ENCODE measurements around the gene VPS54.

Gene VPS54

DNA sequence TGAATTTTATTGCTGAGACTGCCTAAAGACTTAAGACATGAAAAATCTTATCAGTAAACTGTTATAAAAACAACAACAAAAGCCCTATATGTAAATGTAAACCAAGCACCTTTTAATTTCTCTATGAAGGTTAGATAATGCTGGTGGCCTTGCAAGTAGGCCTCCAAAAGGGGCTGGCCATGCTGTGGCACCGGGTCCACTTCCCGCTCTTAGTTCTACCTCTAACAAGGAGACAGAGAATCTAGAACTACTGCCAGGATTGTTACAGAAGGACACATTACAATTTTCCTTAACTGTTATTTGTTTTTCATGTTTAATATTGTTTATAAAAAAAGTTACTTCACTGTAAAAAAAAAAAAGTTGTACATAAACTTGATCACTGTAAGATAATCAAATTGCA, 128.6 kb downstream of the VPS54 start:
- TF ChIP-seq, protein P1, sequence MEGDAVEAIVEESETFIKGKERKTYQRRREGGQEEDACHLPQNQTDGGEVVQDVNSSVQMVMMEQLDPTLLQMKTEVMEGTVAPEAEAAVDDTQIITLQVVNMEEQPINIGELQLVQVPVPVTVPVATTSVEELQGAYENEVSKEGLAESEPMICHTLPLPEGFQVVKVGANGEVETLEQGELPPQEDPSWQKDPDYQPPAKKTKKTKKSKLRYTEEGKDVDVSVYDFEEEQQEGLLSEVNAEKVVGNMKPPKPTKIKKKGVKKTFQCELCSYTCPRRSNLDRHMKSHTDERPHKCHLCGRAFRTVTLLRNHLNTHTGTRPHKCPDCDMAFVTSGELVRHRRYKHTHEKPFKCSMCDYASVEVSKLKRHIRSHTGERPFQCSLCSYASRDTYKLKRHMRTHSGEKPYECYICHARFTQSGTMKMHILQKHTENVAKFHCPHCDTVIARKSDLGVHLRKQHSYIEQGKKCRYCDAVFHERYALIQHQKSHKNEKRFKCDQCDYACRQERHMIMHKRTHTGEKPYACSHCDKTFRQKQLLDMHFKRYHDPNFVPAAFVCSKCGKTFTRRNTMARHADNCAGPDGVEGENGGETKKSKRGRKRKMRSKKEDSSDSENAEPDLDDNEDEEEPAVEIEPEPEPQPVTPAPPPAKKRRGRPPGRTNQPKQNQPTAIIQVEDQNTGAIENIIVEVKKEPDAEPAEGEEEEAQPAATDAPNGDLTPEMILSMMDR (IDR thresholded peaks at IDR 0.05): no peak

DNA sequence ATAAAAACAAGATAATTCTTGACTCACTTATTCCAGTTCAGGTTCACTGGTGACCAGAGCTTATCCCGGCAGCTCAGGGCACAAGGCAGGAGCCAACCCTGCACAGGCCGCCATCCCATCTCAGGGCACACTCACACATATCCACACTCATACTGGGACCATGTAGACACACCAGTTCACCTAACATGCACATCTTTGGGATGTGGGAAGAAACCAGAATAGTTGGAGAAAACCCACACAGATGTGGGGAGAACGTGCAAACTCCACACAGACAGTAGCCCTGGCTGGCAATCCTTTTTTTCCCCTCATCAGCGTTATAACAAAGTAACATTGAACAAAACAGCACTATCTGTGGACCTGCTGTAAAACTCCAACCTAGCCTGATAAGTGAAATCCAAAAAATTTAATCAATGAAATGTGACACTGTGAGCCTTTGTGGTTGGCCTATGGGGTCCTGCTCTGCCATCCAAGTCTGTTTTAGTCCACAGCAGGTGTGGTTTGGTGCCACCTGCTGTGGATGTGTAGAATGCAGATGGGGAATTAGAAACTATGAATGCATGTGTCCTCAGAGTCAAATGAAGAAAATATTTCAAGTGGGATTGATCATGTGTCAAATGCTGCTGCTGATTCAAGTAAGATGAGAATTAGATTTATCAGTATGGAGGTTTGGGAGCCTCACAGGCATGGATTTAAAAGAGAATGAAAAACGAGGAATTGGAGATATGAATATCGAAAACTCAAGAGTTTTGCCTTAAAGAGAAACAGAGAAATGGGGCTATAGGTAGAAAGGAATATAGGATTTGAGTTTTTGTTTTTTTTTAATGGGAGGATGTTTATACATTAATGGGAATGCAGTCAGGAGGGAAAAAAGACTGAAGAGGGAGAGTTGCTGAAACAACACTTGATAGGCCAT, 130.5 kb downstream of the VPS54 start:
- TF ChIP-seq, protein P1 (IDR thresholded peaks at IDR 0.05): peak; percentile 67

DNA sequence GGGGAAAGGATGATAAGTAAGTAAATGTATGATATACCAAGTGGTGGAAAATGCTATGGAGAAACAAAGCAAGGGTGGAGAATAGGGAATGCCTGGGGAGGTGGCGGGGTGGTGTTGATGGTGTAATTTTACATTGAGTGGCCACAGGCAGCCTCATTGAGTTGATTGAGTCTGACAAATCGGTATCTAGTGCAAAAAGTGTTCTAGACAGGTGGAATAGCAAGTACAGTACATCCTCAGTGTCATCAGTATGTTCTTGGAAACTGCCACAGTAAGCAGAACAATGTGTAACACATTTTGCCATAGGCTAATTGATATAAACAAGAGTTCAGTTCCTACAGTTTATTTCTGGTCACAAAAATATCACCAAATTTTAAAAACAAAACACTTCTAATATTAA, 131.2 kb downstream of the VPS54 start:
- TF ChIP-seq, protein P1 (IDR thresholded peaks at IDR 0.05): no peak

DNA sequence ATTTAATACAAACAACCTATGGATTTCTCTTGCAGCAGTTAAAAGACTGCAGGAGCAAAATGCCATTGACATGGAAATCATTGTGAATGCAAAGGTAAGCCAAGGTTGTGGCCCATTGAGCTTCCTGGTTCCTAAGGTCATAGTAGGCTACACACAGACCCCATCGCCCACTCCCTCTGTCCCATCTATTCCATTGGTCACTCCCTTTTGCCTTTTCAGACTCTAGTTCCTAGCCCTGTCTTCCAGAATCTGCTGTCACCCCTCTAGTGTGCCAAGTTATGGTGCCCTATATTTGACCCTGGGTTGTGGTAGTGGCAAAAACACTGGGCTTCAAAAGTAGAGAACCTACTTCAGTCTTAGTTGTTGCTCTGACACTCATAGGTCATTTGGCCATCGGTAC, 132.8 kb downstream of the VPS54 start:
- TF ChIP-seq, protein P1 (IDR thresholded peaks at IDR 0.05): no peak

DNA sequence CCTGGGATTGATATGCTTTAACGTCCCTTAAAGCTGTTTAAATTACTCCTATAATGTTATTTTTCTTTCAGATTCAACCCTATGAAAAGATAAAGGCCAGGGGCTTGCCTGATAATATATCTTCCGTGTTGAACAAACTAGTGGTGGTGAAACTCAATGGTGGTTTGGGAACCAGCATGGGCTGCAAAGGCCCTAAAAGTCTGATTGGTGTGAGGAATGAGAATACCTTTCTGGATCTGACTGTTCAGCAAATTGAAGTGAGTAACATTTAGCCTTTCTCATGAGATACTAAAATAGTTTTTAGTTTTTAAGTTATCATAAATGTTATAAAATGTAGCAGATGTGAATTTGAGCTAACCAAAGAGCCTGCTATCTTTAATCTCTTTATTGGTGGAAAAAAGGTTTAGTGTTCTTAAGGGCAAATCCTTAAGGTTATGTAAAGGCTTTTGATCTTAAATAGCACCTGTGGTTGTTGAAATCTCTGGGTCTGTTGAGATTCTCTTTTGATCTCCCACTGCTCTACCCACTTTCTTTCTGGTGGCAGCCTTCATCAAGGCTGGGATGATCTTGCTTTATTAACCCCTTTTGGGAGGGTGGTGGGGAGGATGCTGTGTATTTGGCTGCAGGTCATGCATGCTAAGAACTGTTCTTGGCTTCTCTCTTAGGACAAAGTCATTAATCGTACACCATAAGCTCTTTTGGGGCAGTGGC, 136.7 kb downstream of the VPS54 start:
- TF ChIP-seq, protein P1 (IDR thresholded peaks at IDR 0.05): no peak

DNA sequence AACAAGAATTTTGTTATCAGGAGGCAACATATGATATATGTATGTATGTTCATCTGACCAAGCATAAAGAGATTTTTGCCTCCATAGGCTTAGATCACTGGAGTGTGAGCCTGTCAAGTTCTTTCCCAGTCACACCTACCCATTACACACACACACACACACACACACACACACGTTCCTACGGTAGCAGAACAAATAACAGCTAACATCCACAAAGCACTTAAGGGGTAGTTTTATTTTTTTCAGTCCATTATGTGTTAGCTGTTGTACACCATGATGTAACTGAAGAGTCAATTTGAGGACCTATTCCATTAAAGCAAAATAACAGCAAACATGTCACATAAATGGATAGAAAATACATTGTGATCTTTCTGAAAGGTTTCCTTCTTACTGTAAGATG, 138.0 kb downstream of the VPS54 start:
- TF ChIP-seq, protein P1 (IDR thresholded peaks at IDR 0.05): no peak

DNA sequence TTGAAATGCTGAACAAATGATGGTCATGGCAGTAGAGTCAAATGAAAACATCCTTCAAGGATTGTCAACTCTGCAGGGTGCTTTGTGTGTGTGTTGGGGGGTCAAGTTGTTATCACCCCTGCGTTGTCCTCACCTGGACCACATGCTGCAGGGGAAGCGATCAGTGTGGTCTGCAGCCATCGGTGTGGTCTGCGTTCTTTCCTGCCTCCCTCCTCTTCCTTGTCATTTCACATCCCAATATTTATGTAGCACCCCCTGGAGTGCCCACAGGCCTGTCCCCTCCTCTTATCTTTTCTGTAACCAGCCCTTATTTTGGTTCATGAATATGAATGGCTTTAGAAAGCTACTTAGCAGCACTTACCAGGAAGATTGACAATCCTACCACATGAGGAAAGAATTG, 138.6 kb downstream of the VPS54 start:
- TF ChIP-seq, protein P1 (IDR thresholded peaks at IDR 0.05): no peak

Measured in LNCAP (cell line).